ENCODE measurements around the gene MBD3L1.

MBD3L1 gene

DNA sequence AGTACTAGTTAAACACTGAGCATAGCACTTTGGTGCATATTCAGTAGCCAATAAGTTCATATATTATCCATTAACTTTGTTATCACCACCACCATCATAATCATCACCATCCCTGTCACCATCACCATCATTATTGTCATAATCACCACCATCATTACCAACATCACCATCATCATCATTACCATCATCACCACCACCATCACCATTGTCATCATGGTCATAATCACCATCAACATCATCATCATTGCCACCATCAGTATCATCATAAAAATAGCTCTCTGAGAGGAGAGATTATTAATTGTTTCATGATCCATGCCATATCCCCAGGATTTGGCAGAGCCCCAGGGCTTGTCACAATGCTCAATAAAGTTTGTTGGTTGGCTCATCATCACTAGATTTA is 49.3 kb downstream of the MBD3L1 start:
- DNase-seq = no peak

DNA sequence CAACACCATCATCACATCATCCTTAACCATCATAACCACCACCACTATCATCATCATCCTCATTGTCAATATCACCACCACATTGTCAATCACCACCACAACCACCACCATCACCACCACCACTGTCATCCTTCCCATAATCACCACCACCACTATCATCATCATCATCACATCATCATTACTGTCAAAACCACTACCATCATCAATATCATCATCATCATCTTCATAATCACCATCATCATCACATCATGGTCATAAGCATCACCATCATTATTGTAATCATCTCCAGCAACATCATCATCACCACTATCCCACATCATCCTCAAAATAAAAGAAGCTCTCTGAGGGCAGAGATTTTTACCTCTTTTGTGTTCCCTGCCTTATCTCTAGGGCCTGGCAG is 52.2 kb downstream of the MBD3L1 start:
- DNase-seq = no peak

DNA sequence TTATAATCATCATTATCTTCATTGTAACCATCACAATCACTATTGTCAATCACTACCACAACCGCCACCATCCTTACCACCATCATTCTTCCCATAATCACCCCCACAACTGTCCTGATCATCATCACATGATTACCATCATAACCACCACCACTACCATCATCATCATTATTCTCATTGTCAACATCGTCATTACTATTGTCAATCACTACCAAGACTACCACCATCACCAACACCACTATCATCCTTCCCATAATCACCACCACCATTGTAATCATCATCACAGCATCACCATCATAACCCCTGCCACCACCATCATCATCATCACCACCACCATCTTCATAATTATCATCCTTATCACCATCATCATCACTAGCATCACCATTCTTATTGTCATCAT is 55.2 kb downstream of the MBD3L1 start:
- DNase-seq = no peak

DNA sequence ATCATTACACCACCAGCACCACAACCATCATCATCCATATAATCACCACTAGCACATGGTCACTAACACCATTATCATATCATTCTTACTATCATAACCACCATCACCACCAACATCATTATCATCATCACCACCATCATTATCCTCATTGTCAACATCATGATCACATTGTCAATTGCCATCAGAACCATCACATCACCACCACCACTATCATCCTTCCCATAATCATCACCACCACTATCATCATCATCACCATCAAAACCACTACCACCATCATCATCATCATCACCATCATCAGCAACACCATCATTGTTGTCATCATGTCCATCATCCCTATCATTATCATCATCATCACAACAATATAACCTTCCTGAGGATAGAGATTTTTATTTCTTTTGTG is 58.1 kb downstream of the MBD3L1 start:
- no peak for DNase-seq
